Motor neuron (in vitro differentiated cells): ENCODE measurements around the gene TNKS1BP1. TPM values are rescaled to one million over a fixed set of nuclear protein-coding genes. Genes with fewer than 3 reads are reported as not detected.
"Not testable (repeated sequence)": the region's sequence is repeated elsewhere in the genome, so short reads cannot be mapped to it uniquely, and the experiment has no call there.

Experiments
- ATAC-seq, 8 experiments: fragments of 200-7000 bp; cut with Tn5 transposase; replicated peaks in 6 of 8; 2 replicates each; pipeline ENCODE4 v1.8.0; 2021; ENCODE audit warnings: mild to moderate bottlenecking in 8 of 8, moderate library complexity in 8 of 8
- H3K27ac ChIP-seq, 2 donors: fragments of 250-450 bp; sonication (Bioruptor Pico); 2 replicates each; pipeline ENCODE4 v1.9.0; 2021; ENCODE audit warnings: antibody characterized with exemption in 2 of 2, mild to moderate bottlenecking in 2 of 2, moderate library complexity in 1 of 2
- H3K4me1 ChIP-seq, 2 donors: fragments of 250-450 bp; sonication (Bioruptor Pico); replicated peaks in 1 of 2; 2 replicates each; pipeline ENCODE4 v1.6.1; 2021; ENCODE audit warnings: antibody characterized with exemption in 2 of 2, mild to moderate bottlenecking in 2 of 2, moderate library complexity in 1 of 2
- H3K4me3 ChIP-seq, 5 donors: fragments of 250-450 bp; sonication (Bioruptor Pico); 2 replicates each; pipeline ENCODE4 v1.9.0; 2021; ENCODE audit warnings: antibody characterized with exemption in 5 of 5, mild to moderate bottlenecking in 5 of 5, moderate library complexity in 4 of 5
- WGBS, 10 experiments: fragments of 450-650 bp; shearing (Covaris generic); methylation state at CpG; one replicate each; pipeline ENCODE4 v1.0.0; 2022; 5-methylcytosine and 5-hydroxymethylcytosine counted together
- in situ Hi-C, 9 experiments: fragments of 400-800 bp; cut with MboI; loops; one replicate each; pipeline ENCODE4 v1.15.0; 2021; ENCODE audit warnings: low sequenced_read_pairs in 9 of 9, low pct_unique_long_range_greater_than_20kb in 2 of 9; ENCODE audit not compliant: unreplicated experiment in 9 of 9
- total RNA-seq, 8 experiments: library from RNA; unstranded; fragments of 300-600 nt; gene quantifications; 2 replicates each; pipeline versions ENCODE4 v1.2.3 to v1.2.4, GENCODE V29; 2022

TNKS1BP1 gene
- total RNA-seq, 8 experiments from 2014 or later = 28.4 to 104 (median 55.4) TPM

DNA sequence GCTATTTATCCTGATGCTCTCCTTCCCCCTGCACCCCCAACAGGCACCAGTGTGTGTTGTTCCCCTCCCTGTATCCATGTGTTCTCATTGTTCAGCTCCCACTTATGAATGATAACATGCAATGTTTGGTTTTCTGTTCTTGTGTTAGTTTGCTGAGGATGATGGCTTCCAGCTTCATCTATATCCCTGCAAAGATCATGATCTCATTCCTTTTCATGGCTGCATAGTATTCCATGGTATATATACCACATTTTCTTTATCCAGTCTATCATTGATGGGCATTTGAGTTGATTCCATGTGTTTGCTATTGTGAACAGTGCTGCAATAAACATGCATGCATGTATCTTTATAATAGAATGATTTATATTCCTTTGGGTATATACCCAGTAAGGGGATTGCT is 36.7 kb upstream of the TNKS1BP1 start:
- in situ Hi-C loops = loop anchor here in 2 of 9 experiments (25.0 kb wide), 2 partner anchors 126 to 176 kb away; partner anchors contain the start of genes SMTNL1 (in 1 of the 2) and TIMM10 (in 1 of the 2)
- ATAC-seq, H3K4me3 ChIP-seq, H3K27ac ChIP-seq, H3K4me1 ChIP-seq: not testable (repeated sequence)

DNA sequence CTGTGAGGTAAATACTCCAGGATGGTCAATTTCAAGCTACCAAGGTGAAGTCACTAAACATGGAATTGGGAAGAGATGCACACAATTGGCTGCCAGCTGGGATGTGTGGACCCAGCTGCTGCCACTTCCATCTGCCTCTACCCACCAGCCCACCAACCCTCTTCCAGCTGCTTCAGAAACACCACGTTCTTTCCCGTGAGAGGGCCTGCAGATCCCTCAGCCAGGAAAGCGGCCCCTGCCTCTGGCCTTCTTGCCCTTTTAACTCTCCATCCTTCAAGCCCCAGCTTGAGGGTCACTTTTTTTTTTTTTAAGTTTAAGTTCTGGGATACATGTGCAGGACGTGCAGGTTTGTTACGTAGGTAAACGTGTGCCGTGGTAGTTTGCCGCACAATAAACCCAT is 36.2 kb upstream of the TNKS1BP1 start:
- H3K4me3 ChIP-seq = no peak overlapping the region

DNA sequence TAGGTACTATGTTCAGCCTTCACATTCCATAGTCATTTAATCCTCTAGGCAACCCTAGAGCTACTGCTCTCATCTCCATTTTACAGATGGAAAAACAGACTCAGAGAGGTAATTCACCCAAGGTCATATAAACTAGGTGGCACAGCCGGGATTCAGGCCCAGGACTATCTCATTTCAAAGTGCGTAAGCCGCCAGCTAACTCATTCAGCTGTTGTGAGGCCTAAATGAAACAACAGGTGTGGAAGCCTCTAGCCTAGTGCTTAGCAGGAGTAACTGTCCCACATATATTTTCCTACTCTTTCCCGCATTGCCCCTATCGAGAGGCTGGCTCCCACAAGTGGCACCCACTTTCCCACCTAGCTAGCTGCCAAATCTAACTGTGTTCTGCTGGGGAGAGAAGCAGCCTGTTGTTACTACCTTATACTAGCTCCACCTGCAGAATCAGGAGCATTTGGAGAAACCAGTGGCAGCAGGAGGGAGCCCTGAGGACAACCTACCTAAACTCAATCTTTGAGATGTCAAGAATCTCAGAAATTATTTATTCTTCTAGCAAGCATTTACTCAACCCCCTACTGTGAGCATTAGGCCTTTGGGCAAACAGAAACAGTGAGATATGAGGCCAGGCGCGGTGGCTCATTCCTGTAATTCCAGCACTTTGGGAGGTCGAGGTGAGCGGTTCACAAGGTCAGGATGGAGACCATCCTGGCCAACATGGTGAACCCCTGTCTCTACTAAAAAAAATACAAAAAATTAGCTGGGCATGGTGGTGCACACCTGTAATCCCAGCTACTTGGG is 35.3 kb upstream of the TNKS1BP1 start:
- peaks cover 0 to 2% of the 10 kb centered on the region in 2 donors for H3K4me1 ChIP-seq
- no peak for ATAC-seq
- WGBS, 10 experiments = 59 to 100% (median 89%) methylated on average over 1 to 8 of the region's 9 CpGs; no CpG with 5 or more reads in 3 of the 10 experiments
- in situ Hi-C loops = loop anchor here in 2 of 9 experiments (25.0 kb wide), 2 partner anchors 127 to 177 kb away; partner anchors contain the start of genes SMTNL1 (in 1 of the 2) and TIMM10 (in 1 of the 2)
- no peak overlapping the region for H3K4me3 ChIP-seq
- no peak overlapping the region for H3K27ac ChIP-seq

More for the DNA sequence above, 36.2 kb upstream of the TNKS1BP1 start:
- WGBS, 10 experiments = 10 to 100% (median 89%) methylated on average over 1 to 7 of the region's 8 CpGs; no CpG with 5 or more reads in 3 of the 10 experiments
- ATAC-seq = no peak
- no peak overlapping the region for H3K27ac ChIP-seq
- H3K4me1 ChIP-seq = peaks cover 0 to 2% of the 10 kb centered on the region in 2 donors
- in situ Hi-C loops = loop anchor here in 2 of 9 experiments (25.0 kb wide), 2 partner anchors 126 to 176 kb away; partner anchors contain the start of genes SMTNL1 (in 1 of the 2) and TIMM10 (in 1 of the 2)

DNA sequence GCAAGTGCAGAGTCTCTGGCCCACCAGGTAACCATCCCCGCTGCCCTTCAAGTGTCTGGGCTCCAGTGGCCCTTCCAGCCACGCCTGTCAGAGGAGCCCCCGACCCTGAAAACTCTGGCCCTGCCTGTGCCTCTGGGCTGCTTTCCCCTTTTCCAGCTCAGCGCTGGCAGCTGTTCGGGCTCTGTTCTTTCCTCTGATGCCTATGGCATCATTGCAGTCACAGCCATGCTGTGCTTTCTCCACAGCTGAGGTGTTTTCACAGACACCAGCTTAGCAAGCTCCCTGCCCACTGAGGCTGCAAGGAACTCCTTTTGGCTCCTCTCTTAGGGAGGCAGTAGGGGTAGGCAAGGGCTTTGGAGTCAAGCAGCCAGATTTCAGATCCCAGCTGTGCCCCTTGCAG is 34.6 kb upstream of the TNKS1BP1 start:
- in situ Hi-C loops = loop anchor here in 2 of 9 experiments (25.0 kb wide), 2 partner anchors 128 to 178 kb away; partner anchors contain the start of genes SMTNL1 (in 1 of the 2) and TIMM10 (in 1 of the 2)
- ATAC-seq = no peak
- no peak overlapping the region for H3K4me3 ChIP-seq
- peaks cover 0 to 2% of the 10 kb centered on the region in 2 donors for H3K4me1 ChIP-seq
- WGBS, 10 experiments = 10 to 92% (median 53%) methylated on average over 2 to 3 of the region's 5 CpGs; no CpG with 5 or more reads in 5 of the 10 experiments
- no peak overlapping the region for H3K27ac ChIP-seq

DNA sequence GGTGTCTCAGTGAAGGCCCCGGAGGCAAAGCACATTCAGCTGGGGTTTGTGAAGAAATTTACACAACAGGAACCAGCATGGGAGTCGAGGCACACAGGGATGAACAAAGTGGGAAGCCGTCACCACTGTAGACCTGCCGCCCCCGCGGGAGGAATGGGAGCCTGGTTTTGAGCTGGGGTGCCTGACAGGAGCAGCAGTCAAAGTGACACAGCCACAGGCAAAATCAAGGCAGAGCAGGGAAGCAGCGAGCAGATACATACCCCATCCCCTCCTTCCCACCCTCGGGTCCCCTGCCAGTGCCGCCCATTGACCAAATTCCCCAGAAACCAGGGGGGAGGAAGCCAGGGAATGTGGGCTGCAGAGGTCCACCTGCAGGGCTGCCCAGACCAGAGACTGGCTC is 34.2 kb upstream of the TNKS1BP1 start:
- H3K27ac ChIP-seq = no peak overlapping the region
- no peak for ATAC-seq
- in situ Hi-C loops = loop anchor here in 2 of 9 experiments (25.0 kb wide), 2 partner anchors 128 to 178 kb away; partner anchors contain the start of genes SMTNL1 (in 1 of the 2) and TIMM10 (in 1 of the 2)
- H3K4me3 ChIP-seq = no peak overlapping the region
- 0 to 100% (median 66%) methylated on average over 1 to 4 of the region's 9 CpGs; no CpG with 5 or more reads in 5 of the 10 experiments for WGBS, 10 experiments
- peaks cover 0 to 2% of the 10 kb centered on the region in 2 donors for H3K4me1 ChIP-seq

DNA sequence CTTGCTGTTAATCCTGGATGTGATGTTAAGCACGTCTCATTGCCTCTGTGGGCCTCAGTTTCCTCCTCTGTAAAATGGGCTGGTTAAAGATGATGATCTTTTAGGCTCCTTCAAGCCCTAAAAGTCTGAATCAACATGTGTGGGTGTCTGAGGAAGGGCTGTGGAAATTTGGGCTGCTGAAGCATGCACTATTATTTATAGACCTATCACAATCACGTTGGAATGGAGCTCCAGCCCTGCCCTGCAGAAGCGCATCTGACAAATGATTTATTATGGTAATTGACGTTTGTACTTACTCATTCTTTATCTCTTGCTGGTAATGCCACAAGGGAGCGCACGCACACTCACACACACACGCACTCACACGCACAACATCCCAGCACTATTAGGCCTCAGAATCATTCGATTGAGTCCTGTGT is 33.8 kb upstream of the TNKS1BP1 start:
- Histone ChIP-seq H3K4me3 (no peak overlapping the region), H3K4me1 (peaks cover under 1 to 3% of the 10 kb centered on the region in 2 donors), H3K27ac (no peak overlapping the region)
- in situ Hi-C loops = loop anchor here in 2 of 9 experiments (25.0 kb wide), 2 partner anchors 129 to 179 kb away; partner anchors contain the start of genes SMTNL1 (in 1 of the 2) and TIMM10 (in 1 of the 2)
- WGBS, 10 experiments = 40 to 100% (median 73%) methylated on average over 1 to 7 of the region's 9 CpGs; no CpG with 5 or more reads in 4 of the 10 experiments
- ATAC-seq = peak in 2 of 8 experiments; percentile 48 to 59

DNA sequence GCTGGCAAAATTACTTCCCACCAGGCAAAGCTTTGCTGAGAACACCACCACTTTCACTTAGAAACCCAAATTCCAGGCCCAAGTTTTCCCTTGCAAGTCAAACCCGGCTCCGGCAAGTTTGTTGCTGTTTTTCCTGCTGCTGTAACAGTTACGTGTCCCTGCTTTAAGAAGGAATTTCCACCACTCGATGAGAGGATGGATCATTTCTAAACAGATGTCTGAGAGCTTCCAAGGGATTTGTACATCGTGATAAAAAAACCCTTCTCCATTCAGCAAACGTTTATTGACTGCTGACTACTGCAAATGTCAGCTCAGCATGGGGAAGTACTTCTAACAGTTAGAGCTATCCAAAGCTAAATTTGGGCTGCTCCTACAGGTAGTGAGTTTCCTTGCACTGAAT is 33.1 kb upstream of the TNKS1BP1 start:
- ATAC-seq = no peak
- H3K4me3 ChIP-seq = no peak overlapping the region
- peaks cover 5 to 10% of the 10 kb centered on the region in 2 donors for H3K4me1 ChIP-seq
- no peak overlapping the region for H3K27ac ChIP-seq
- WGBS, 10 experiments = 15 to 94% (median 67%) methylated on average over 2 to 6 of the region's 6 CpGs; no CpG with 5 or more reads in 1 of the 10 experiments
- in situ Hi-C loops = loop anchor here in 2 of 9 experiments (25.0 kb wide), 2 partner anchors 129 to 179 kb away; partner anchors contain the start of genes SMTNL1 (in 1 of the 2) and TIMM10 (in 1 of the 2)

DNA sequence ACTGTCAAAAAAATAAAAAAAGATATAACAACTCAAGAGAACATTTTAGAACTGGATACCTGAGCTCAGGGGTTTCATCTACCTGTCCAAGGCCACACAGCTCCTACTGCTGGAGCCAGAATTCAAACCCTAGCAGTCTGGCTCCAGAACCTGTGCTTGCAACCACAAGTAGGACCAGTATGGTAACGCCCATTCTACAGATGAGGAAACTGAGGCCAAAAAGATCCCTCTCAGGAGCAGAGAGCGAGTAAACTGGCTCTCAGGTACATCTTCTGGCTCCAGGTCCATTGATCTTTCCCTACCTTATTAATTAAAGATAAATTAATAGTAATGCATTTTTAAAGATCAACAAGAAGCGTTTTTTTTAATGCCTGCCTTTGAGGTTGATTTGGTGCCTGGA is 32.6 kb upstream of the TNKS1BP1 start:
- in situ Hi-C loops = loop anchor here in 2 of 9 experiments (25.0 kb wide), 2 partner anchors 130 to 180 kb away; partner anchors contain the start of genes SMTNL1 (in 1 of the 2) and TIMM10 (in 1 of the 2)
- no peak overlapping the region for H3K27ac ChIP-seq
- WGBS, 10 experiments = 0 to 100% (median 88%) methylated on average over 1 to 3 of the region's 3 CpGs
- ATAC-seq = no peak
- H3K4me3 ChIP-seq = no peak overlapping the region
- H3K4me1 ChIP-seq = peaks cover 5 to 11% of the 10 kb centered on the region in 2 donors

DNA sequence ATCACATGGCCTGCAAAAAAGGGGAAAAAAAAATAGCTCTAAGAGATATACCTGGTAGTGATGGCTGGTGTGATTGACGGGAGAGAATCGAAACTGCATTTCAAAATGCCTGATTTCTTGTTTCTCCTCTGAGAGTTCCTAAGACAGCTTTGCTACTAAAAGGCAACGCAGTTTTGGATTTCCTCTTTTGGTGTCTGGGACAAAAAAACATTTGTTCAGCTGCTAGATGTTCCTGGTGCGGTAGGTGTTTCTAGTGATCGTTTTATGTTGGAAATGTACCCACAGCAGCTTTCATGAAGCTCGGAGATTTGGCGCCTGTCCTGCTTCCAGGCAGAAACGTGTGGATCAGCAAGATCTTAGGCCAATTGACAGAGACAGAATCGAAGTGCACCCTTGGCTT is 31.5 kb upstream of the TNKS1BP1 start:
- no peak overlapping the region for H3K4me3 ChIP-seq
- H3K4me1 ChIP-seq = peaks cover 5 to 11% of the 10 kb centered on the region in 2 donors
- in situ Hi-C loops = loop anchor here in 2 of 9 experiments (25.0 kb wide), 2 partner anchors 131 to 181 kb away; partner anchors contain the start of genes SMTNL1 (in 1 of the 2) and TIMM10 (in 1 of the 2)
- H3K27ac ChIP-seq = no peak overlapping the region
- WGBS, 10 experiments = 10 to 98% (median 75%) methylated on average over 2 to 9 of the region's 9 CpGs; no CpG with 5 or more reads in 1 of the 10 experiments
- no peak for ATAC-seq

DNA sequence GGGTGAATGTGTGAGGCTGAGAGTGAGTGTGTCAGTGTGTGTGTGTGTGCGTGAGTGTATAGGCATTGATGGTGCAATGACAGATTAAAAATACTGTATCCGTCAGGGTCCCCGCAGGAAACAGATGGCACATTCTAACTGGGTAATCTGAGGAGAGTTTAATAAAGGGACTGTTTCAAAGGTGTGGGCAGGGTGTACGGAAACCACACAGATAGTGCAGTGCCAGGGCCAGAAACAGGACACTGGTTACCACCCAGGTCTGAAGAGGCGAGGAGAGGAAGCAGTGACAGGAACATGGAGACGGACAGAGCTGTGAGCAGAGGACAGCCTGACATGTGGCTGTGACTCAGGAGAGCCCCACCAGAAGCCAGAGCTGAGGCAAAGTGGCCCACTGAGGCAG is 29.9 kb upstream of the TNKS1BP1 start:
- H3K27ac ChIP-seq = no peak overlapping the region
- ATAC-seq = no peak
- peaks cover 5 to 12% of the 10 kb centered on the region in 2 donors for H3K4me1 ChIP-seq
- WGBS, 10 experiments = 50 to 100% (median 100%) methylated on average over 1 to 5 of the region's 6 CpGs; no CpG with 5 or more reads in 5 of the 10 experiments
- H3K4me3 ChIP-seq = no peak overlapping the region
- in situ Hi-C loops = loop anchor here in 2 of 9 experiments (25.0 kb wide), 2 partner anchors 133 to 183 kb away; partner anchors contain the start of genes SMTNL1 (in 1 of the 2) and TIMM10 (in 1 of the 2)

DNA sequence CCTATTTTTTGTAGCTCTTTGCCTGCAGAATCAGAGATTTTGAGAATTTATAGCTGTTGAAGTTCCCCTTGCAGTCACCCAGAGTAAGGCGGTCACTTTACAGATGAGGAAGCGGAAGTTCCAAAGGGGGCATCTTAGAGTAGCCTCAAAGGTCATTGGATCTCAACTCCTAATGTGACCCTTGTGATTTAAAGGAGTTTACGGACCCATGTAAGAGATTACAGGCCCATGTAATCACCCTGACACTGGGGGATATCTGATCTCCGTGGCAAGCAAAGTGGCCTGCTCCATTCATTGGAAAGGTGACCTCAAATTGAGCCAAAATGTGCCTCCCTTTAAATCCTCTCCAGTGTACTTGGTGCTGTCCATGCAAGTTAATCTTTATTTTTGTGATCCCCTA is 29.1 kb upstream of the TNKS1BP1 start:
- Histone ChIP-seq H3K4me3 (no peak overlapping the region), H3K27ac (no peak overlapping the region), H3K4me1 (peaks cover 5 to 18% of the 10 kb centered on the region in 2 donors)
- WGBS, 10 experiments = 40 to 70% (median 67%) methylated on average over 1 to 4 of the region's 4 CpGs; no CpG with 5 or more reads in 4 of the 10 experiments
- in situ Hi-C loops = loop anchor here in 2 of 9 experiments (25.0 kb wide), 2 partner anchors 133 to 183 kb away; partner anchors contain the start of genes SMTNL1 (in 1 of the 2) and TIMM10 (in 1 of the 2)
- ATAC-seq = no peak

DNA sequence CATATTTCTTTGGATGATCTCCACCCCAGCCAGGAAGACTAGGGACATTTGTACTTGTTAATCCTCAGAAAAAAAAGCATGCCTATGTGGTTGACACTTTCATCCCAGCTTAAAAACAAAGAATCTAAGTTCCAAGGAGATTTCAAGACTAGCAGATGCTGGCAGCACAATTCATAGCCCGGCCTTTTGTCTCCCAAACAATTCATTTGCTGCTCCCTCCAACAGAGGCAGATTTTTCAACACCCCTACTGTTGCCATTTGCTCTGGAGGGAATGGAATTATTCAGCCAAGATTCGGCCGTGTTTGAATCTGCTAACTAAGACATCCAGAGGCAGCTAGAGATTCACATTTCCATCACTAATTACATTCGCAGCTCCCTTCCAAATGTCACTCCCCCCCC is 28.7 kb upstream of the TNKS1BP1 start:
- in situ Hi-C loops = loop anchor here in 2 of 9 experiments (25.0 kb wide), 2 partner anchors 134 to 184 kb away; partner anchors contain the start of genes SMTNL1 (in 1 of the 2) and TIMM10 (in 1 of the 2)
- H3K4me3 ChIP-seq = no peak overlapping the region
- WGBS, 10 experiments = 0 to 63% (median 11%) methylated on average over 1 to 4 of the region's 4 CpGs; no CpG with 5 or more reads in 4 of the 10 experiments
- no peak overlapping the region for H3K27ac ChIP-seq
- ATAC-seq = peak in 2 of 8 experiments; percentile 4 to 18
- H3K4me1 ChIP-seq = peaks cover 5 to 17% of the 10 kb centered on the region in 2 donors
